GM12878 (cell line): ENCODE measurements around the gene FBXW7. TPM values are rescaled to one million over a fixed set of nuclear protein-coding genes. Genes with fewer than 3 reads are reported as not detected.

ENCODE experiments used
- ATAC-seq: fragments of 200-7000 bp; cut with Tn5 transposase; 3 replicates; pipeline ENCODE4 v1.9.1; 2020; ENCODE audit warnings: mild to moderate bottlenecking, moderate library complexity
- BruUV-seq: library from RNA; stranded (reverse); fragments of 400-500 nt; replicated peaks from 2 replicates; lab custom pipeline; 2021; lab: Mats Ljungman, UMichigan
- CTCF ChIA-PET: fragments of 300-600 bp; sonication (Branson Sonifier 250); formaldehyde crosslinking; extraction: SDS; loops from one replicate; lab custom pipeline; 2021; ENCODE audit warnings: inconsistent platforms; lab: Yijun Ruan, JAX
- POLR2A ChIA-PET: fragments of 350-600 bp; formaldehyde crosslinking; extraction: SDS; loops from one replicate; lab custom pipeline; 2021; ENCODE audit warnings: inconsistent platforms; lab: Charles Lee
- RAD21 ChIA-PET: fragments of 300-600 bp; sonication (Branson Sonifier 250); formaldehyde crosslinking; loops from one replicate; lab custom pipeline; 2023; ENCODE audit warnings: antibody characterized with exemption; ENCODE audit not compliant: unreplicated experiment; lab: Charles Lee
- SMC1A ChIA-PET: fragments of 300-600 bp; sonication (Branson Sonifier 250); formaldehyde crosslinking; loops from one replicate; lab custom pipeline; 2023; ENCODE audit not compliant: unreplicated experiment, uncharacterized antibody; lab: Charles Lee
- DNase-seq: peaks from one replicate; pipeline ENCODE4 v3.0.0-alpha.2; 2011; ENCODE audit warnings: low read depth, low spot score
- FAIRE-seq: peaks from 3 replicates; lab custom pipeline; 2011; peaks lifted over from hg19 to GRCh38; lab: Jason Lieb, UNC
- H2AFZ ChIP-seq: 2 replicates; pipeline ENCODE4 v1.6.0; 2011; ENCODE audit warnings: low read depth, low read length, control low read depth; ENCODE audit not compliant: control insufficient read depth
- H3K27ac ChIP-seq: 2 replicates; pipeline ENCODE4 v1.5.1; 2011; ENCODE audit warnings: control low read depth; ENCODE audit not compliant: control insufficient read depth, insufficient read depth
- H3K27me3 ChIP-seq, 2 experiments: replicated peaks in 1 of 2; 2 replicates each; pipeline versions ENCODE4 v1.6.0 to v1.6.1; 2011; ENCODE audit warnings: low read length in 1 of 2; ENCODE audit not compliant: control insufficient read depth in 2 of 2, insufficient read depth in 2 of 2
- H3K36me3 ChIP-seq, 2 experiments: 2 replicates each; pipeline ENCODE4 v1.5.1; 2011; ENCODE audit warnings: low read length in 1 of 2; ENCODE audit not compliant: control insufficient read depth in 2 of 2, insufficient read depth in 2 of 2
- H3K4me1 ChIP-seq: 2 replicates; pipeline ENCODE4 v1.6.1; 2011; ENCODE audit warnings: mild to moderate bottlenecking, low read length, moderate library complexity, mixed read lengths; ENCODE audit not compliant: control insufficient read depth, insufficient read depth
- H3K4me2 ChIP-seq: 2 replicates; pipeline ENCODE4 v1.6.0; 2011; ENCODE audit warnings: control low read depth; ENCODE audit not compliant: control insufficient read depth, insufficient read depth
- H3K4me3 ChIP-seq: fragments of 200-600 bp; sonication (generic); 2 replicates; pipeline ENCODE4 v1.5.1; 2016
- H3K79me2 ChIP-seq: 2 replicates; pipeline ENCODE4 v1.6.0; 2011; ENCODE audit warnings: low read length; ENCODE audit not compliant: control insufficient read depth, insufficient read depth
- H3K9ac ChIP-seq: 2 replicates; pipeline ENCODE4 v1.8.0; 2011; ENCODE audit warnings: low read length, control low read depth, mixed read lengths; ENCODE audit not compliant: control insufficient read depth, insufficient read depth
- H3K9me3 ChIP-seq: replicated peaks from 3 replicates; pipeline ENCODE4 v1.5.1; 2011; ENCODE audit warnings: mild to moderate bottlenecking, low read length; ENCODE audit not compliant: control insufficient read depth, insufficient read depth
- H4K20me1 ChIP-seq: 2 replicates; pipeline ENCODE4 v1.6.0; 2011; ENCODE audit not compliant: control insufficient read depth, insufficient read depth
- KDM1A ChIP-seq: fragments of 200-600 bp; sonication (generic); IDR thresholded peaks from 2 replicates; pipeline ENCODE4 v1.6.1; 2016; ENCODE audit warnings: borderline replicate concordance
- ZBTB4 ChIP-seq: fragments of 450-650 bp; formaldehyde crosslinking; IDR thresholded peaks from 2 replicates; pipeline ENCODE4 v1.4.0; 2022; ENCODE audit warnings: mild to moderate bottlenecking, moderate library complexity
- WGBS: methylation state at CpG from one replicate; pipeline ENCODE4 v1.1.6; 2016; ENCODE audit warnings: low lambda C conversion rate; ENCODE audit not compliant: insufficient replicate concordance, insufficient coverage; ENCODE audit errors: missing lambda C conversion rate; 5-methylcytosine and 5-hydroxymethylcytosine counted together
- in situ Hi-C: fragments of 300-500 bp; cut with MboI; formaldehyde crosslinking; loops from 9 replicates; pipeline ENCODE4 v1.14.3; 2018; ENCODE audit warnings: mixed read lengths
- intact Hi-C: fragments of 100-400 bp; cut with micrococcal nuclease; formaldehyde crosslinking; loops from one replicate; pipeline ENCODE4 v1.14.2; 2022; ENCODE audit not compliant: unreplicated experiment
- polyA plus RNA-seq, 11 experiments: library from polyadenylated mRNA; depleted of rRNA in 4 of 11; unstranded in 6 of 11; stranded (reverse) in 5 of 11; fragments of >200 nt; fragmentation: Nextera tagmentation in 4 of 11; fragmentation: Illumina TruSeq in 1 of 11; extraction: Ambion mirVana in 4 of 11; extraction: Trizol in 1 of 11; gene quantifications; 1 replicate in 1 of 11; 2 replicates in 10 of 11; pipeline versions ENCODE4 v1.2.1 to v1.2.3, GENCODE V29; 2011 to 2016; ENCODE audit warnings: inconsistent platforms in 2 of 11, missing spikeins in 2 of 11, low read depth in 1 of 11
- total RNA-seq, 4 experiments: library from RNA; depleted of rRNA in 3 of 4; stranded (reverse); fragments of >200 nt in 3 of 4; fragmentation: Illumina TruSeq in 1 of 4; extraction: Trizol in 1 of 4; gene quantifications; 2 replicates each; pipeline versions ENCODE4 v1.2.1 to v1.2.3, GENCODE V29; 2013 to 2021

FBXW7 gene
- total and polyA plus RNA-seq, 10 of the 15 experiments (the other 5 are each of a cell fraction or from before 2014, with no cell fraction given), result 35.8 to 118 (median 47.2) TPM

- TF ChIP-seq ZBTB4 (CRISPR knock-in tag), result no peak
Measured at GRCh38 chr4:152321923-152322322, 214.0 kb downstream of the FBXW7 start (continued).

- Histone ChIP-seq H3K27me3 (no peaks in the 10 kb centered on the region), H3K27ac (no peak overlapping the region), H3K79me2 (no peaks in the 10 kb centered on the region), H3K4me2 (no peak overlapping the region), H3K36me3 (peaks cover 5% of the 10 kb centered on the region in 2 experiments; a peak in 3 of 4 replicates), H2AFZ (no peak overlapping the region), H3K9ac (no peak overlapping the region), H3K4me3 (no peak overlapping the region), H4K20me1 (no peaks in the 10 kb centered on the region), H3K4me1 (no peaks in the 10 kb centered on the region), H3K9me3 (no peaks in the 10 kb centered on the region)
- POLR2A ChIA-PET, result no interaction called here
- CTCF ChIA-PET, result no interaction called here
- in situ Hi-C loops, result no loop called here
- BruUV-seq, result no TSS peak
- SMC1A ChIA-PET, result interaction anchor here (1.4 kb wide), 1 partner anchor 19 kb away, joined by 4 read pairs; no protein-coding TSS in a partner anchor
- FAIRE-seq (no peak), ATAC-seq (no peak), DNase-seq (no peak)
- no peak for TF ChIP-seq KDM1A
- RAD21 ChIA-PET, result no interaction called here
- WGBS, result 97% methylated on average over 4 of the region's 4 CpGs
- intact Hi-C loops, result no loop called here
Measured at GRCh38 chr4:152321398-152321797, 214.5 kb downstream of the FBXW7 start.
